ENCODE data around the gene PNPLA3. TPM values are rescaled to one million over a fixed set of nuclear protein-coding genes. Genes with fewer than 3 reads are reported as not detected.

Gene PNPLA3
- total RNA-seq, 2 experiments from 2014 or later: 0.58 to 0.70 TPM

DNA sequence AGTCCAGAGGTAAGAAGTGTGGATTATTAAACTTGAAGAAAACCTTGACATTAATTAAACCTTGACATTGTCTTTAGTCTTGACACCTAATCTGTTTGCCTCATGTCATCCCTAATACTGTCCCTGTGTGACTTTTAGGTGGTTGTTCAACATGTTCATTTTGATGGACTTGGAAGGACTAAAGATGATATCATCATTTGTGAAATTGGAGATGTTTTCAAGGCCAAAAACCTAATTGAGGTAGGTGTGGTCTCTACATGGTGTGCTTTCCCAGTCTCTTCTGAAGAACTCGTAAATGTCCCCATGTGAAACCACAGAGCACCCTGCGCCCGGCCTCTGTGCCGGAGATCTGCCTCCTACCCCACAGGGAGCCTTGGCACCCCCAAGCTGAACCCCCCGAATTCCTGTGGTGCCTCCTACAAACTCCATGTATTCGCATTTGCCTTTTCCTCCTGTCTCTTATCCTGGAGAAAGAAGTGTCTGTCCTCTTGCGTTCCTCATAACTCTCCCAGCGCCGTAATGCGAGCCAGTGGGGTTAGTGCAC lies 40.8 kb downstream of the PNPLA3 start:
- DNase-seq (no peak), ATAC-seq (no peak)
- CTCF ChIA-PET: no interaction called here
- TF ChIP-seq, protein P1, sequence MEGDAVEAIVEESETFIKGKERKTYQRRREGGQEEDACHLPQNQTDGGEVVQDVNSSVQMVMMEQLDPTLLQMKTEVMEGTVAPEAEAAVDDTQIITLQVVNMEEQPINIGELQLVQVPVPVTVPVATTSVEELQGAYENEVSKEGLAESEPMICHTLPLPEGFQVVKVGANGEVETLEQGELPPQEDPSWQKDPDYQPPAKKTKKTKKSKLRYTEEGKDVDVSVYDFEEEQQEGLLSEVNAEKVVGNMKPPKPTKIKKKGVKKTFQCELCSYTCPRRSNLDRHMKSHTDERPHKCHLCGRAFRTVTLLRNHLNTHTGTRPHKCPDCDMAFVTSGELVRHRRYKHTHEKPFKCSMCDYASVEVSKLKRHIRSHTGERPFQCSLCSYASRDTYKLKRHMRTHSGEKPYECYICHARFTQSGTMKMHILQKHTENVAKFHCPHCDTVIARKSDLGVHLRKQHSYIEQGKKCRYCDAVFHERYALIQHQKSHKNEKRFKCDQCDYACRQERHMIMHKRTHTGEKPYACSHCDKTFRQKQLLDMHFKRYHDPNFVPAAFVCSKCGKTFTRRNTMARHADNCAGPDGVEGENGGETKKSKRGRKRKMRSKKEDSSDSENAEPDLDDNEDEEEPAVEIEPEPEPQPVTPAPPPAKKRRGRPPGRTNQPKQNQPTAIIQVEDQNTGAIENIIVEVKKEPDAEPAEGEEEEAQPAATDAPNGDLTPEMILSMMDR (IDR thresholded peaks at IDR 0.05): no peak
- Mint-ChIP-seq H3K27ac (no peak overlapping the region), H3K9me3 (no peaks in the 10 kb centered on the region), H3K27me3 (no peaks in the 10 kb centered on the region), H3K4me3 (no peak overlapping the region), H3K36me3 (ENCODE audit: low read depth) (peaks cover 37% of the 10 kb centered on the region), H3K4me1 (ENCODE audit: low read depth) (no peaks in the 10 kb centered on the region)
- POLR2A ChIA-PET: no interaction called here
- intact Hi-C loops (cut with micrococcal nuclease): no loop called here

DNA sequence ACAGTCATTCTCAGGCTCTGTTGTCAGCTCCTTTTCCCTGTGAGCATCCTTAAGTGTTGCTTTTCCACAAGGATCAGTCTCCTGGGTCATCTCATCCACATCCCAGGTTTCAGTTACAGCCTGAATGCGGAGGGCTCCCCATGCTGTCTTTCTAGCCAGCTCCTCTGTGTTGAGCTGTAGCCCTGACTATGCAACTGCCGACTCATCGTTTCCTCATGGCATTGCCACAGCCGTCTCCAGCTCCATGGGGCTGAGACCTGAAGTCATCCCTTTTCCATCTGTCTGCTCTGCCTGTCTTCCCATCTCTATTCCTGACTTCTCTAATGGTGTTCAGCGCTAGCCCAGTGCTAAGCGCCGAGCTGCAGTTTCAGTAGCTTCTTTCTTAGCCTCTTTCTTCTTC lies 43.5 kb downstream of the PNPLA3 start:
- ChIA-PET POLR2A (interaction anchor here (0.8 kb wide), 1 partner anchor 12 kb away, joined by 3 read pairs; the partner anchor contains the start of gene SAMM50), CTCF (interaction anchor here (1.0 kb wide), 1 partner anchor 26 kb away, joined by 3 read pairs; no protein-coding TSS in a partner anchor)
- no peak for DNase-seq
- no peak for ATAC-seq
- H3K27me3 Mint-ChIP-seq: no peaks in the 10 kb centered on the region
- H3K9me3 Mint-ChIP-seq: no peaks in the 10 kb centered on the region
- H3K4me3 Mint-ChIP-seq: no peak overlapping the region
- intact Hi-C loops (cut with micrococcal nuclease): no loop called here
- H3K4me1 Mint-ChIP-seq (ENCODE audit: low read depth): no peaks in the 10 kb centered on the region
- H3K36me3 Mint-ChIP-seq (ENCODE audit: low read depth): peaks cover 44% of the 10 kb centered on the region
- no peak overlapping the region for H3K27ac Mint-ChIP-seq
- TF ChIP-seq, protein P1 (IDR thresholded peaks at IDR 0.05): no peak

DNA sequence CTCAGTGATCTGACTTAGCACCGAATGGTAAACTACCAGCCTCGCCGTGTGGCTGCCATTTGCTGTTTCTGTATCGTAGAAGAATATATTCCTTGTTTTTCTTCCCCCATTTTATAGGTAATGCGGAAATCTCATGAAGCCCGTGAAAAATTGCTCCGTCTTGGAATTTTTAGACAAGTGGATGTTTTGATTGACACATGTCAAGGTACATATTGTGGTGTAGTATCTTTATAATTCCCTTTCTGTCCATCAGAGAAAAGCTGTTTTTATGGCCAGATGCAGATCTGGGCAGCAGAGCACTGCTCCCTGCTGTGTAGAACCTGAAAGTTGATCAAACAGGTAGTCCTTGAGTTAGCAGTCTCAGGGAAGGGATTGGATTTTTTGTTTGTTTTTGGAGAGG lies 45.0 kb downstream of the PNPLA3 start:
- H3K4me1 Mint-ChIP-seq (ENCODE audit: low read depth): no peaks in the 10 kb centered on the region
- H3K36me3 Mint-ChIP-seq (ENCODE audit: low read depth): peaks cover 42% of the 10 kb centered on the region
- ATAC-seq (no peak), DNase-seq (no peak)
- CTCF ChIA-PET: no interaction called here
- no peaks in the 10 kb centered on the region for H3K9me3 Mint-ChIP-seq
- H3K27me3 Mint-ChIP-seq: no peaks in the 10 kb centered on the region
- H3K27ac Mint-ChIP-seq: no peak overlapping the region
- POLR2A ChIA-PET: no interaction called here
- no peak overlapping the region for H3K4me3 Mint-ChIP-seq
- TF ChIP-seq, protein P1 (IDR thresholded peaks at IDR 0.05): no peak
- intact Hi-C loops (cut with micrococcal nuclease): no loop called here

DNA sequence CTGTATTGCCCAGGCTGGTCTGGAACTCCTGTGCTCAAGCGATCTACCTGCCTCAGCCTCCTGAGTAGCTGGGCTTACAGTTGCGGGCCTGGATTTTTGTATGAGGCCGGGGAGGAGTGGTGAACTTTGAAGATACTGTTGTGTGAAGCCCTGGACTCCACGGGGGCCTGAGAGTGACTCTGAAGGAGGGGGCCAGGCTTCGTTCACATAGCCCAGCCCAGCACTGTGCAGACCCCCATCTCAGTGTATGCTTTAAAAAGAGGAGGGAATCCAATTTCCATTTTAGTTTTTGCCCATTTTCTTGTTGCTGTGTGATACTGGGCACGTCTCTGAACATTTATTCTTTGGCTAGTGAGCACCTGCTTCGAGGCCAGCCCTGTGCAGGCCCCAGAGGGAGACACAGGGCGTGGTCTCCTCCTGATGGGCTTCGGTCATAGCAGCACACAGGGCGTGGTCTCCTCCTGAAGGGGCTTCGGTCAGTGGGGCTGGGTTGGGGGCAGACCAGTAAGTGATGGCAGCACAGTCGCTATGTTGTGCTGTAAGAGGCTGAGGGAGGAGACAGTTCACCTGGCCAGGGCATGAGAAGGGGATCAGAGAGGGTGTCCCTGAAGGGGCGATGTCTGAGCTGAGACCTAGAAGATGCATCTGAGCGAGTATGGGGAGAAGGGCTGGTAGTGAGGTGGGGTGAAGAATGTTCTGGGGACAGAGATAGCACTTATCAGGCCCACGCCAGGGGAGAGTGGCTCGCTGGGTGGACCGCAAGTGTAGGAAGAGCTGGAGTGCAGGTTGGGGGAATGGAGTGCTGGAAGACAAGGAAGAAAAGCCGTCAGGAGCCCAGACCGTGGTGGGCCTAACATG lies 45.6 kb downstream of the PNPLA3 start:
- CTCF ChIA-PET: no interaction called here
- ATAC-seq (no peak), DNase-seq (no peak)
- H3K4me1 Mint-ChIP-seq (ENCODE audit: low read depth): no peaks in the 10 kb centered on the region
- intact Hi-C loops (cut with micrococcal nuclease): no loop called here
- no peak overlapping the region for H3K27ac Mint-ChIP-seq
- H3K27me3 Mint-ChIP-seq: no peaks in the 10 kb centered on the region
- TF ChIP-seq, protein P1 (IDR thresholded peaks at IDR 0.05): no peak
- no peak overlapping the region for H3K4me3 Mint-ChIP-seq
- H3K9me3 Mint-ChIP-seq: no peaks in the 10 kb centered on the region
- POLR2A ChIA-PET: no interaction called here
- H3K36me3 Mint-ChIP-seq (ENCODE audit: low read depth): peaks cover 43% of the 10 kb centered on the region
